Activated CD8-positive, alpha-beta T cell treated with anti-CD3 and anti-CD28 coated beads for 36 hours (primary cell): ENCODE measurements around the gene ADARB1. TPM values are rescaled to one million over a fixed set of nuclear protein-coding genes. Genes with fewer than 3 reads are reported as not detected.

Source experiments
- ATAC-seq: fragments of 200-7000 bp; cut with Tn5 transposase; one replicate; pipeline ENCODE4 v1.10.0; 2021; ENCODE audit warnings: mild to moderate bottlenecking, moderate library complexity
- CTCF ChIA-PET: fragments of 350-600 bp; sonication (Branson Sonifier 250); formaldehyde crosslinking; loops from one replicate; lab custom pipeline; 2021; ENCODE audit warnings: antibody characterized with exemption; lab: Charles Lee
- POLR2A ChIA-PET: fragments of 350-600 bp; sonication (Branson Sonifier 250); formaldehyde crosslinking; loops from one replicate; lab custom pipeline; 2021; ENCODE audit warnings: antibody characterized with exemption; lab: Charles Lee
- DNase-seq: peaks from one replicate; pipeline ENCODE4 v3.0.0-alpha.2; 2020
- H3K27ac Mint-ChIP-seq: one replicate; pipeline ENCODE4 v1.8.0; 2021; ENCODE audit warnings: mild to moderate bottlenecking, mixed read lengths
- H3K27me3 Mint-ChIP-seq: one replicate; pipeline ENCODE4 v1.8.0; 2021; ENCODE audit warnings: mixed read lengths
- H3K36me3 Mint-ChIP-seq: one replicate; pipeline ENCODE4 v1.8.0; 2021; ENCODE audit warnings: low read depth, mixed read lengths
- H3K4me1 Mint-ChIP-seq: one replicate; pipeline ENCODE4 v1.8.0; 2021; ENCODE audit warnings: low read depth, mixed read lengths
- H3K4me3 Mint-ChIP-seq: one replicate; pipeline ENCODE4 v1.8.0; 2021; ENCODE audit warnings: mild to moderate bottlenecking, moderate library complexity, mixed read lengths
- H3K9me3 Mint-ChIP-seq: one replicate; pipeline ENCODE4 v1.8.0; 2021; ENCODE audit warnings: mixed read lengths
- intact Hi-C: fragments of 100-400 bp; cut with micrococcal nuclease; formaldehyde crosslinking; loops from one replicate; pipeline ENCODE4 v1.10.0; 2022
- total RNA-seq, 2 experiments: library from RNA; stranded (reverse); gene quantifications; one replicate each; pipeline ENCODE4 v1.2.3, GENCODE V29; 2021
- TF ChIP-seq, protein P1 (sequence below): fragments of 200-600 bp; IDR thresholded peaks from one replicate; pipeline ENCODE4 v1.8.0; 2022; ENCODE audit warnings: antibody characterized with exemption, mild to moderate bottlenecking

ADARB1 gene
- total RNA-seq, 2 experiments from 2014 or later: 36.2 to 37.1 TPM

DNA sequence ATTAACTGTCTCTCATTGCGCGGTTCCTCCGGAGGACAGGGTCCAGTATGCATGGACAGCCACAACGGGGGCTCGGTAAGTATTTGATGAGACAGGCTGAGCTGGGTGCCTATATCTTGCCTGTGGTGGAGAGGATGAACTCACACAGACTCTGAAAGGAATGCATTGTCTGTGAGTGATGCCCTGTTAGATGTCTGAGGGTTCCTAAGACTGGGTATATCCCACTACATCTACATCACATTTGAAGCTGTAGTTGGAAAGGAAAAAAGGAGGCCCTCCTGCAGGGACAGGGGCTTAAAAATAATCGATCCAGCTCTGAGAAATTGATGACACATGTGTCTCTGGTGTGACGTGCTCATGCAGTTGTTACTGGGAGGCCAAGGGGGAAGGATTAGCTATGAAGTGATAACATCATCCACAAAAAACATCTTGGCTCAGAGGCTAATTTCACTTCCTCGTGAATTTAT, 1.9 kb downstream of the ADARB1 start:
- Mint-ChIP-seq H3K27ac (peak overlapping the region; percentile 61), H3K4me3 (peak overlapping the region; percentile 85), H3K9me3 (no peaks in the 10 kb centered on the region), H3K36me3 (peaks cover 16% of the 10 kb centered on the region), H3K4me1 (peaks cover 60% of the 10 kb centered on the region), H3K27me3 (no peaks in the 10 kb centered on the region)
- ChIA-PET CTCF (interaction anchor here (0.7 to 6.7 kb wide), 8 partner anchors 23 to 150 kb away, joined by 3 to 67 read pairs (median 8); no protein-coding TSS in a partner anchor), POLR2A (interaction anchor here (1.1 to 1.8 kb wide), 6 partner anchors 10 to 53 kb away, joined by 3 to 6 read pairs (median 3); no protein-coding TSS in a partner anchor)
- TF ChIP-seq, protein P1, sequence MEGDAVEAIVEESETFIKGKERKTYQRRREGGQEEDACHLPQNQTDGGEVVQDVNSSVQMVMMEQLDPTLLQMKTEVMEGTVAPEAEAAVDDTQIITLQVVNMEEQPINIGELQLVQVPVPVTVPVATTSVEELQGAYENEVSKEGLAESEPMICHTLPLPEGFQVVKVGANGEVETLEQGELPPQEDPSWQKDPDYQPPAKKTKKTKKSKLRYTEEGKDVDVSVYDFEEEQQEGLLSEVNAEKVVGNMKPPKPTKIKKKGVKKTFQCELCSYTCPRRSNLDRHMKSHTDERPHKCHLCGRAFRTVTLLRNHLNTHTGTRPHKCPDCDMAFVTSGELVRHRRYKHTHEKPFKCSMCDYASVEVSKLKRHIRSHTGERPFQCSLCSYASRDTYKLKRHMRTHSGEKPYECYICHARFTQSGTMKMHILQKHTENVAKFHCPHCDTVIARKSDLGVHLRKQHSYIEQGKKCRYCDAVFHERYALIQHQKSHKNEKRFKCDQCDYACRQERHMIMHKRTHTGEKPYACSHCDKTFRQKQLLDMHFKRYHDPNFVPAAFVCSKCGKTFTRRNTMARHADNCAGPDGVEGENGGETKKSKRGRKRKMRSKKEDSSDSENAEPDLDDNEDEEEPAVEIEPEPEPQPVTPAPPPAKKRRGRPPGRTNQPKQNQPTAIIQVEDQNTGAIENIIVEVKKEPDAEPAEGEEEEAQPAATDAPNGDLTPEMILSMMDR: no peak
- no peak for ATAC-seq
- intact Hi-C loops: loop anchor here (10.0 kb wide), 1 partner anchor 59 kb away; no protein-coding TSS in a partner anchor
- DNase-seq: peak; percentile 41

DNA sequence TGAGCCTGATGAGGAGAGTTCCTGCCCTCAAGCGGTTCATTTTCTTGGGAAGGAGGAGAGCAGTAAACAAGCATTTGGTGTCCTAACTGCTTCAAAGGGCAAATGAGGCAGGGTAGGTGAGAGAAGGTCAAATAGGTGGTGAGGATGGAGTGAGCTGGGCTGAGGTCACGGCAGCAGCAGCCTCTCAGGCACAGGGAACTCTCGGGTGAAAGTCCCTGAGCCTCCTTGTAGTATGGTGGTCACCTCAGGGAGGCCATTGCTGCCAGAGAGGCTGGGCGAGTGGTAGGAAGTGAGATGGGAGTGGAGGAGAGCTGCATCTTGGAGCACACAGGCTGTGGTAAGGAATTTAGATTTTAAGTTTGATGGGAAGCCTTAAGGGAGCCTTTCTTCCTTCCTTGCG, 4.0 kb downstream of the ADARB1 start:
- no peak for ATAC-seq
- no peaks in the 10 kb centered on the region for H3K27me3 Mint-ChIP-seq
- TF ChIP-seq, protein P1: no peak
- peak overlapping the region; percentile 2 for H3K4me3 Mint-ChIP-seq
- H3K4me1 Mint-ChIP-seq: peaks cover 80% of the 10 kb centered on the region
- DNase-seq: peak; percentile 18
- H3K9me3 Mint-ChIP-seq: no peaks in the 10 kb centered on the region
- intact Hi-C loops: loop anchor here (10.0 kb wide), 1 partner anchor 56 kb away; no protein-coding TSS in a partner anchor
- ChIA-PET POLR2A (interaction anchor here (0.6 to 3.5 kb wide), 7 partner anchors 19 to 637 kb away, joined by 3 to 16 read pairs (median 3); no protein-coding TSS in a partner anchor), CTCF (interaction anchor here (1.6 to 6.7 kb wide), 6 partner anchors 8 to 60 kb away, joined by 3 to 67 read pairs (median 18); no protein-coding TSS in a partner anchor)
- peaks cover 30% of the 10 kb centered on the region for H3K36me3 Mint-ChIP-seq
- H3K27ac Mint-ChIP-seq: peak overlapping the region; percentile 95

DNA sequence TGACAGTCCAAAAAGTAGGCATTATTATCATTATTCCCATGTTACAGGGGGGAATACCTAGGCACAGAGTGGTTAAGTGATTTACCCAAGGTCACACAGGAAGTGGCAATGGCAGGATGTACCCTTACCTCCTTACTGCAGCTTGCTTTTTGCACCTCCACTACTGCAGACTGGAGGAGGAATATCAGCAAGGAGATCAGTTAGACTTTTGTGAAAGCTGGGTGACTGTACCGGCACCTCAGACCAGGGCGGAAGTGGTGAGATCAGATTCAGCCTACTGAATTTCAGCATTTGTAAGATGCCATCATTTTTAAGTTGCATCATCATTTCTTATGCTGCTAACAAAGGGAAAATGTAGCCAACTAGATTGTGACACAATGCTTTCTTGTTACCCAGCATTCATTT, 4.5 kb downstream of the ADARB1 start:
- H3K27me3 Mint-ChIP-seq: no peaks in the 10 kb centered on the region
- peak overlapping the region; percentile 95 for H3K27ac Mint-ChIP-seq
- DNase-seq (peak; percentile 91), ATAC-seq (peak; percentile 80)
- CTCF ChIA-PET: interaction anchor here (1.0 to 6.7 kb wide), 9 partner anchors 8 to 129 kb away, joined by 3 to 67 read pairs (median 5); no protein-coding TSS in a partner anchor
- intact Hi-C loops: loop anchor here (10.0 kb wide), 1 partner anchor 56 kb away; no protein-coding TSS in a partner anchor
- POLR2A ChIA-PET: interaction anchor here (0.6 to 3.5 kb wide), 11 partner anchors 9 to 1233 kb away, joined by 3 to 16 read pairs (median 3); partner anchors contain the start of gene ITGB2
- H3K36me3 Mint-ChIP-seq: peaks cover 30% of the 10 kb centered on the region
- peaks cover 82% of the 10 kb centered on the region for H3K4me1 Mint-ChIP-seq
- H3K9me3 Mint-ChIP-seq: no peaks in the 10 kb centered on the region
- peak overlapping the region; percentile 53 for H3K4me3 Mint-ChIP-seq
- TF ChIP-seq, protein P1: no peak

DNA sequence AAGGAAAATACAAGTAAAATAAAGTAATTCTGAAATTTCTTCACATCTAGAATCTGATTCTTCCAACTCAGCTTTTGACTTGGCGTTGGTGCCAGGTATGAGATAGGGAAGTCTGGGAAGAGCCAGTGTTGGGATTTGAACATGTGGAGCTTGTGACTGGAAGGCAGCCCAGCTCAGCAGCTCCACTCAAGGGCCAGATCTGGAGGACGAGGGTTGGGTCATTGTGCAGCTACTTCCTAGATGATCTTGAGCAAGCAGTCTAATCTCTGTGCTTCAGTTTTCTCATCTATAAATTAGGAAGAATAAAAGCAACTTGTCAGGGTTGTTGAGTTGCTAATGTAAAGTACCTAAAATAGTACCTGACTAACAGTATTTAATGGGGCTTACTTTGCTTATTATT, 5.0 kb downstream of the ADARB1 start:
- ChIA-PET POLR2A (interaction anchor here (0.7 to 3.5 kb wide), 8 partner anchors 9 to 1233 kb away, joined by 3 to 16 read pairs (median 3); partner anchors contain the start of gene ITGB2), CTCF (interaction anchor here (1.0 to 6.7 kb wide), 8 partner anchors 12 to 129 kb away, joined by 3 to 67 read pairs (median 10); no protein-coding TSS in a partner anchor)
- intact Hi-C loops: loop anchor here (10.0 kb wide), 1 partner anchor 55 kb away; no protein-coding TSS in a partner anchor
- no peak for ATAC-seq
- TF ChIP-seq, protein P1: no peak
- DNase-seq: no peak
- Mint-ChIP-seq H3K9me3 (no peaks in the 10 kb centered on the region), H3K27ac (peak overlapping the region; percentile 95), H3K36me3 (peaks cover 33% of the 10 kb centered on the region), H3K4me1 (peaks cover 87% of the 10 kb centered on the region), H3K27me3 (no peaks in the 10 kb centered on the region), H3K4me3 (peak overlapping the region; percentile 53)
